ENCODE results near the gene EPM2AIP1.
"Not testable (repeated sequence)": the region's sequence is repeated elsewhere in the genome, so short reads cannot be mapped to it uniquely, and the experiment has no call there.

Gene EPM2AIP1

DNA sequence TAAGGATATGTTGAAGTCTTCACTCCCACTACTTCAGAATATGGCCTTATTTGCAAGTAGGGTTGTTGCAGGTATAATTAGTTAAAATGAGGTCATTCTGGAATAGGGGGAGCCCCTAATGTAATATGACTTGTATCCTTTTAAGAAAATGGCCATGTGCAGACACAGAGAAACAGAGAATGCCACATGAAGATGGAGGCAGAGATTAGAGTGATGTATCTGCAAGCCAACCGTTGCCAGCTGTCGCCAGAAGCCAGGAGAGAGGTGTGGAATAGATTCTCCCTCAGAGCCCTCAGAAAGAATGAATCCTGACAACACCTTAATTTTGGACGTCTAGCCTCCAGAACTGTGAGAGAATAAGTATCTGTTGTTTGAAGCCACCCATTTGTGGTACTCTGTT is 36.8 kb downstream of the EPM2AIP1 start:
- WGBS, 2 donors (ENCODE audit: extremely low coverage in 2 of 2, insufficient read length in 2 of 2, insufficient replicate concordance in 1 of 2) = no CpG with 5 or more reads among the region's 3 CpGs

DNA sequence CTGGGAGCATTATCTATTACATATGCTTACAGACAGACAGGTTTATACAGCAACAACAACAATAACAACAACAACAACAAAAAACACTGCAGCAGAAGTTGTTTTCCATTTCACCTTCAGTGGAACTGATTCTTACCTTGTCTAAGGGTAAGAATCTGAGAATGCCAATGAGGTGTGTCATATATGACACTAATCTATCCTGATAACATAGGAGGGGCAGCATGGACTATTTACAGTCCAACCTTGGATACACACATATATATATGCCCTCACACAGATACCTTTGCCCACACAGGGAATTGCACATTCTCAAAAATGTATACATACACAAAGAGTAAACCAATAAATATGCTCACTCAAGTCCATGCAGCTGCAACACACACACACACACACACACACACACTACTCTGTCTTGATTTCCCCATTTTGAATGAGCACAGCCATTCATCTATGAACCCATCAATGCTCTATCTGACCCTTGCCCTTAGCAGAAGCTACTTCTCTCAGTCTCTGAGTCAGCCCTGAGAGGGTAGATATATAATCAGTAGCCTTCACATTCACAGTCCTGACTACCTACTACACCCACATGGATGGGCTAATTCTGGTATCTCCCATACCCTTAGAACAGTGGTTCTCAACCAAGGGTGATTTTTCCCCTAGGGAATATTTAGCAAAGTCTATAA is 38.3 kb downstream of the EPM2AIP1 start:
- no peak for DNase-seq (ENCODE audit: low spot score)
- H2BK15ac ChIP-seq (ENCODE audit: low read length) = no peak overlapping the region
- H3K4me1 ChIP-seq (ENCODE audit: control insufficient read depth in 2 of 2, insufficient read depth in 1 of 2, low read depth in 1 of 2, low read length in 2 of 2) = no peaks in the 10 kb centered on the region
- H3K14ac ChIP-seq (ENCODE audit: low read length) = no peak overlapping the region
- H3K79me1 ChIP-seq (ENCODE audit: low read depth, low read length) = no peaks in the 10 kb centered on the region
- no peak overlapping the region for H3K23ac ChIP-seq (ENCODE audit: low read depth, low read length, poor library complexity)
- no peak overlapping the region for H3K4me3 ChIP-seq (ENCODE audit: low read length in 2 of 2)
- H2AK5ac ChIP-seq (ENCODE audit: low read depth, low read length) = no peak overlapping the region
- no peak overlapping the region for H2BK12ac ChIP-seq (ENCODE audit: low read length)
- no peaks in the 10 kb centered on the region for H3K9me3 ChIP-seq (replicated peaks in 1 of 2; ENCODE audit: control insufficient read depth in 2 of 2, insufficient read depth in 1 of 2, low read depth in 1 of 2, low read length in 2 of 2)
- no peak overlapping the region for H2BK120ac ChIP-seq (ENCODE audit: low read depth, low read length)
- H4K8ac ChIP-seq (ENCODE audit: low read depth, low read length) = no peak overlapping the region
- no peak overlapping the region for H3K4ac ChIP-seq (ENCODE audit: low read length)
- H4K91ac ChIP-seq (ENCODE audit: low read depth, low read length, poor library complexity) = no peak overlapping the region
- no peak overlapping the region for H2AFZ ChIP-seq (ENCODE audit: low read length)
- no peaks in the 10 kb centered on the region for H3K36me3 ChIP-seq (replicated peaks in 1 of 2; ENCODE audit: control insufficient read depth in 2 of 2, insufficient read depth in 2 of 2, low read length in 2 of 2)
- H2BK5ac ChIP-seq (ENCODE audit: low read length) = no peak overlapping the region
- no peak overlapping the region for H3K27ac ChIP-seq (replicated peaks; ENCODE audit: low read length)
- H3K4me2 ChIP-seq (ENCODE audit: insufficient read depth, low read length, poor library complexity, severe bottlenecking) = no peak overlapping the region
- no peak overlapping the region for H3K18ac ChIP-seq (ENCODE audit: low read length)
- peaks cover 0 to 5% (median 0%) of the 10 kb centered on the region in 3 experiments for H3K27me3 ChIP-seq (ENCODE audit: control insufficient read depth in 3 of 3, insufficient read depth in 3 of 3, low read depth in 1 of 3, low read length in 3 of 3)
- no peak overlapping the region for H3K9ac ChIP-seq (ENCODE audit: low read depth, low read length, poor library complexity)

More for the DNA sequence above, 36.8 kb downstream of the EPM2AIP1 start:
- Histone ChIP-seq H3K9ac (ENCODE audit: low read depth, low read length, poor library complexity) (no peak overlapping the region), H3K79me1 (ENCODE audit: low read depth, low read length) (no peaks in the 10 kb centered on the region), H2AK5ac (ENCODE audit: low read depth, low read length) (no peak overlapping the region), H3K4ac (ENCODE audit: low read length) (no peak overlapping the region), H3K27ac (replicated peaks; ENCODE audit: low read length) (no peak overlapping the region), H3K18ac (ENCODE audit: low read length) (no peak overlapping the region), H2BK5ac (ENCODE audit: low read length) (no peak overlapping the region), H2BK12ac (ENCODE audit: low read length) (no peak overlapping the region), H4K91ac (ENCODE audit: low read depth, low read length, poor library complexity) (no peak overlapping the region), H3K4me1 (ENCODE audit: control insufficient read depth in 2 of 2, insufficient read depth in 1 of 2, low read depth in 1 of 2, low read length in 2 of 2) (peaks cover 0 to 2% of the 10 kb centered on the region in 2 donors), H3K9me3 (replicated peaks in 1 of 2; ENCODE audit: control insufficient read depth in 2 of 2, insufficient read depth in 1 of 2, low read depth in 1 of 2, low read length in 2 of 2) (no peaks in the 10 kb centered on the region), H3K27me3 (ENCODE audit: control insufficient read depth in 3 of 3, insufficient read depth in 3 of 3, low read depth in 1 of 3, low read length in 3 of 3) (peaks cover 0 to 5% (median 0%) of the 10 kb centered on the region in 3 experiments), H3K23ac (ENCODE audit: low read depth, low read length, poor library complexity) (no peak overlapping the region), H3K4me2 (ENCODE audit: insufficient read depth, low read length, poor library complexity, severe bottlenecking) (no peak overlapping the region), H4K8ac (ENCODE audit: low read depth, low read length) (no peak overlapping the region), H3K4me3 (ENCODE audit: low read length in 2 of 2) (no peak overlapping the region), H3K14ac (ENCODE audit: low read length) (no peak overlapping the region), H2AFZ (ENCODE audit: low read length) (no peak overlapping the region), H2BK120ac (ENCODE audit: low read depth, low read length) (no peak overlapping the region), H3K36me3 (replicated peaks in 1 of 2; ENCODE audit: control insufficient read depth in 2 of 2, insufficient read depth in 2 of 2, low read length in 2 of 2) (no peaks in the 10 kb centered on the region), H2BK15ac (ENCODE audit: low read length) (no peak overlapping the region)
- no peak for DNase-seq (ENCODE audit: low spot score)

DNA sequence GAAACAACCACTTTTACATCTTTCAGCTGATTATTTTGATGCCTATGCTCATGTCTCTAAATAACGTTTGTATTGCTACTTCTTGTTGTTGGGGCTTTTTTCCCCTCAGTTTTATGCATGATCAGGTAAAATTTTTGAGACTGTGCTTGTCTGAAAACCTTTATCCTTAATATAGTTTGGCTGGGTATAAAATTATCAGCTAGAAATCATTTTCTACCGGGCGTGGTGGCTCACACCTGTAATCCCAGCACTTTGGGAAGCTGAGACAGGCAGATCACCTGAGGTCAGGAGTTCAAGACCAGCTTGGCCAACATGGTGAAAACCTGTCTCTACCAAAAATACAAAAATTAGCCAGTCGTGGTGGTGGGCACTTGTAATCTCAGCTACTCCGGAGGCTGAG is 45.1 kb downstream of the EPM2AIP1 start:
- not testable (repeated sequence) for H3K4me1 ChIP-seq (ENCODE audit: control insufficient read depth in 2 of 2, insufficient read depth in 1 of 2, low read depth in 1 of 2, low read length in 2 of 2); DNase-seq (ENCODE audit: low spot score); H3K9ac ChIP-seq (ENCODE audit: low read depth, low read length, poor library complexity); H2BK5ac ChIP-seq (ENCODE audit: low read length); H3K27ac ChIP-seq (replicated peaks; ENCODE audit: low read length); H4K91ac ChIP-seq (ENCODE audit: low read depth, low read length, poor library complexity); H2BK120ac ChIP-seq (ENCODE audit: low read depth, low read length); H4K8ac ChIP-seq (ENCODE audit: low read depth, low read length); H3K14ac ChIP-seq (ENCODE audit: low read length); H3K18ac ChIP-seq (ENCODE audit: low read length); H2AK5ac ChIP-seq (ENCODE audit: low read depth, low read length); H2BK12ac ChIP-seq (ENCODE audit: low read length); H3K4me2 ChIP-seq (ENCODE audit: insufficient read depth, low read length, poor library complexity, severe bottlenecking); H3K23ac ChIP-seq (ENCODE audit: low read depth, low read length, poor library complexity); H2AFZ ChIP-seq (ENCODE audit: low read length); H3K36me3 ChIP-seq (replicated peaks in 1 of 2; ENCODE audit: control insufficient read depth in 2 of 2, insufficient read depth in 2 of 2, low read length in 2 of 2); H3K79me1 ChIP-seq (ENCODE audit: low read depth, low read length); H3K4ac ChIP-seq (ENCODE audit: low read length); H2BK15ac ChIP-seq (ENCODE audit: low read length); H3K4me3 ChIP-seq (ENCODE audit: low read length in 2 of 2)
- H3K27me3 ChIP-seq (ENCODE audit: control insufficient read depth in 3 of 3, insufficient read depth in 3 of 3, low read depth in 1 of 3, low read length in 3 of 3) = peaks cover 3 to 11% (median 8%) of the 10 kb centered on the region in 3 experiments
- peaks cover 10 to 21% of the 10 kb centered on the region in 2 donors for H3K9me3 ChIP-seq (replicated peaks in 1 of 2; ENCODE audit: control insufficient read depth in 2 of 2, insufficient read depth in 1 of 2, low read depth in 1 of 2, low read length in 2 of 2)
- no CpG with 5 or more reads among the region's 5 CpGs for WGBS, 2 donors (ENCODE audit: extremely low coverage in 2 of 2, insufficient read length in 2 of 2, insufficient replicate concordance in 1 of 2)

DNA sequence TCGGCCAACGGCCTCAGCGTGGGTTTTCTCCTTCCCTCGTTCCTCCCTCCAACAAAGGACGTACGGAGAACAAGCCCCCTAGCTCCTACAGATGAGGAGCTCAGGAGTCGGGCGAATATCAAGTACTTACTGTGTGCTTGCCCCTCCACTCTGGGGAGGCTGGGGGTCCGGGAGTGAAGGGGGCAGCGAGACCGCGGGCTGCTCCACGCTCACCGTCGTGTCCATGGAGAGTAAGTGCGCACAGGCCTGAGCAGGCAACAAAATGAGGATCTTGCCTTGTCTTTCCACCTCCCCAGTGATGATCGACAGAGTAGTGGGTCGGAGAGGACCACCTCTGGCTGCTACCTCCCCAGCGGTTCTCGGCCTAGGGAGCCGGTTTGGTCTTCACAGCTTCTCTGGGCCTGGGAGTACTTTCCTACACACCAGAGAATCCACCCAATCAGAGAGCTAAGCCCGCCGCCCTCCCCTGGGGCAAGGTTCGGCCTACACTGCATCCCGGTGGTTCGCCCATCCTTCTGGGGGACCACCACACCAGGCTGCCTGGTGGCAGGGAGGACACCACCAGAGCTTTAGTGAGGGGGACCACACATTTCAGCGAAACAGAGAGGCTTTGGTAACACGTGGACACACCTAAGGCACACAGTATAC is 47.5 kb downstream of the EPM2AIP1 start:
- H3K23ac ChIP-seq (ENCODE audit: low read depth, low read length, poor library complexity) = no peak overlapping the region
- H4K91ac ChIP-seq (ENCODE audit: low read depth, low read length, poor library complexity) = peak overlapping the region; percentile 39
- H3K4me1 ChIP-seq (ENCODE audit: control insufficient read depth in 2 of 2, insufficient read depth in 1 of 2, low read depth in 1 of 2, low read length in 2 of 2) = peaks cover 0 to 5% of the 10 kb centered on the region in 2 donors
- no CpG with 5 or more reads among the region's 28 CpGs for WGBS, 2 donors (ENCODE audit: extremely low coverage in 2 of 2, insufficient read length in 2 of 2, insufficient replicate concordance in 1 of 2)
- H3K9ac ChIP-seq (ENCODE audit: low read depth, low read length, poor library complexity) = no peak overlapping the region
- H2BK12ac ChIP-seq (ENCODE audit: low read length) = peak overlapping the region; percentile 46
- no peak overlapping the region for H3K27ac ChIP-seq (replicated peaks; ENCODE audit: low read length)
- H3K79me1 ChIP-seq (ENCODE audit: low read depth, low read length) = peaks cover 3% of the 10 kb centered on the region
- H2BK15ac ChIP-seq (ENCODE audit: low read length) = peak overlapping the region; percentile 99
- H3K36me3 ChIP-seq (replicated peaks in 1 of 2; ENCODE audit: control insufficient read depth in 2 of 2, insufficient read depth in 2 of 2, low read length in 2 of 2) = no peaks in the 10 kb centered on the region
- H2BK120ac ChIP-seq (ENCODE audit: low read depth, low read length) = peak overlapping the region; percentile 92
- H4K8ac ChIP-seq (ENCODE audit: low read depth, low read length) = peak overlapping the region; percentile 99
- H3K9me3 ChIP-seq (replicated peaks in 1 of 2; ENCODE audit: control insufficient read depth in 2 of 2, insufficient read depth in 1 of 2, low read depth in 1 of 2, low read length in 2 of 2) = peaks cover 10 to 21% of the 10 kb centered on the region in 2 donors
- peak overlapping the region; percentile 27 for H3K4ac ChIP-seq (ENCODE audit: low read length)
- DNase-seq (ENCODE audit: low spot score) = no peak
- peaks cover 3 to 11% (median 3%) of the 10 kb centered on the region in 3 experiments for H3K27me3 ChIP-seq (ENCODE audit: control insufficient read depth in 3 of 3, insufficient read depth in 3 of 3, low read depth in 1 of 3, low read length in 3 of 3)
- no peak overlapping the region for H3K4me3 ChIP-seq (ENCODE audit: low read length in 2 of 2)
- peak overlapping the region; percentile 72 for H2AK5ac ChIP-seq (ENCODE audit: low read depth, low read length)
- no peak overlapping the region for H2BK5ac ChIP-seq (ENCODE audit: low read length)
- H2AFZ ChIP-seq (ENCODE audit: low read length) = peak overlapping the region; percentile 80
- H3K14ac ChIP-seq (ENCODE audit: low read length) = no peak overlapping the region
- peak overlapping the region; percentile 72 for H3K18ac ChIP-seq (ENCODE audit: low read length)
- no peak overlapping the region for H3K4me2 ChIP-seq (ENCODE audit: insufficient read depth, low read length, poor library complexity, severe bottlenecking)
